Peyer's patch (tissue), 4 donors: Measurements from ENCODE around the gene EXOC4.

Experiments
- CTCF ChIP-seq, 6 experiments: fragments of 450-650 bp in 4 of 6; fragments of 200-600 bp in 2 of 6; sonication (generic) in 1 of 6; IDR thresholded peaks; one replicate each; pipeline ENCODE4 v1.5.1; 2017 to 2019; ENCODE audit warnings: antibody characterized with exemption in 6 of 6, mild to moderate bottlenecking in 3 of 6, moderate library complexity in 1 of 6
- POLR2A ChIP-seq, 2 donors: fragments of 450-650 bp; IDR thresholded peaks; one replicate each; pipeline ENCODE4 v1.5.1; 2017; ENCODE audit warnings: antibody characterized with exemption in 2 of 2, mild to moderate bottlenecking in 2 of 2, moderate library complexity in 2 of 2

- no peak for TF ChIP-seq POLR2A (IDR thresholded peaks at IDR 0.05)
- no peak for TF ChIP-seq CTCF (IDR thresholded peaks at IDR 0.05)
Observed at GRCh38 chr7:133367561-133367960, 114.7 kb downstream of the EXOC4 start.
